GM12865 (cell line): ENCODE results near the gene EHBP1.
"Not testable (repeated sequence)": the region's sequence is repeated elsewhere in the genome, so short reads cannot be mapped to it uniquely, and the experiment has no call there.

ENCODE experiments used
- DNase-seq: peaks from one replicate; pipeline ENCODE4 v3.0.0; 2010; ENCODE audit warnings: low read depth
- H3K4me3 ChIP-seq: 2 replicates; pipeline ENCODE4 v1.5.1; 2011; ENCODE audit warnings: mild to moderate bottlenecking, low read depth, low read length, control low read depth
- CTCF ChIP-seq: IDR thresholded peaks from 2 replicates; pipeline ENCODE4 v1.5.1; 2011; ENCODE audit warnings: low read length, control low read depth, low read depth, inconsistent platforms; ENCODE audit not compliant: insufficient read depth; ENCODE audit errors: missing control alignments

The EHBP1 gene

GRCh38 chr2:63064661-63065060 is 359.1 kb downstream of the EHBP1 start:
- H3K4me3 ChIP-seq, result no peak overlapping the region
- TF ChIP-seq CTCF, result no peak
- DNase-seq, result no peak

- DNase-seq, result no peak
- TF ChIP-seq CTCF, result no peak
- no peak overlapping the region for H3K4me3 ChIP-seq
Observed at GRCh38 chr2:63066265-63066664, 360.8 kb downstream of the EHBP1 start.

GRCh38 chr2:63066838-63067237 is 361.3 kb downstream of the EHBP1 start:
- TF ChIP-seq CTCF, result no peak
- no peak for DNase-seq

GRCh38 chr2:63071664-63072063 is 366.2 kb downstream of the EHBP1 start:
- DNase-seq, result no peak
- no peak for TF ChIP-seq CTCF
- H3K4me3 ChIP-seq, result no peak overlapping the region

More at GRCh38 chr2:63066838-63067237, 361.3 kb downstream of the EHBP1 start:
- no peak overlapping the region for H3K4me3 ChIP-seq

GRCh38 chr2:63073994-63074393 is 368.5 kb downstream of the EHBP1 start:
- no peak for DNase-seq
- no peak for TF ChIP-seq CTCF
- no peak overlapping the region for H3K4me3 ChIP-seq

GRCh38 chr2:63074399-63074798 is 368.9 kb downstream of the EHBP1 start:
- DNase-seq, H3K4me3 ChIP-seq: not testable (repeated sequence)

- H3K4me3 ChIP-seq, result no peak overlapping the region
- peak; percentile 63 for DNase-seq
- peak; percentile 55 for TF ChIP-seq CTCF
Observed at GRCh38 chr2:63078852-63079606, 373.5 kb downstream of the EHBP1 start.
